ENCODE results near the gene CAMK2N1. TPM values are rescaled to one million over a fixed set of nuclear protein-coding genes. Genes with fewer than 3 reads are reported as not detected.
A peak's percentile ranks its signal among the peaks of the same experiment; 100 is the strongest.

CAMK2N1 gene
- total and polyA plus RNA-seq, 2 of the 8 experiments (the other 6 are each of a cell fraction or from before 2014, with no cell fraction given), result 2.3 to 5.6 TPM

- TF ChIP-seq EZH2 (IDR thresholded peaks at IDR 0.05; ENCODE audit: low read depth, low read length, severe bottlenecking) (no peak), ZNF274 (IDR thresholded peaks at IDR 0.05; ENCODE audit: borderline replicate concordance, extremely low read depth, low read length) (no peak), USF2 (IDR thresholded peaks at IDR 0.05; ENCODE audit: low read length) (peak; percentile 97), MAFK (IDR thresholded peaks at IDR 0.05; ENCODE audit: low read depth, low read length) (no peak), FOSL1 (IDR thresholded peaks at IDR 0.05; ENCODE audit: insufficient read depth, low read depth, low read length) (no peak), SP1 (IDR thresholded peaks at IDR 0.05; ENCODE audit: low read depth, low read length) (peak; percentile 67; the same call in 1 of the 2 replicates), SIRT6 (IDR thresholded peaks at IDR 0.05; ENCODE audit: low read length) (no peak)
Measured at GRCh38 chr1:20440785-20441200, 45.2 kb downstream of the CAMK2N1 start (continued).

All from H1 (cell line).